LNCaP clone FGC (cell line): ENCODE results near the gene TMEM38A.

Experiments
- DNase-seq: peaks from one replicate; pipeline ENCODE4 v3.0.0-alpha.2; 2011; ENCODE audit warnings: low read depth
- H3K4me3 ChIP-seq: 2 replicates; pipeline ENCODE4 v1.5.1; 2011; ENCODE audit warnings: mild to moderate bottlenecking, low read depth, low read length, control low read depth
- TF ChIP-seq, protein P1 (sequence below): IDR thresholded peaks from 2 replicates; pipeline ENCODE4 v1.5.1; 2012; ENCODE audit warnings: mild to moderate bottlenecking; ENCODE audit not compliant: control insufficient read depth, insufficient read depth; ENCODE audit errors: extremely low read depth

The TMEM38A gene

DNA sequence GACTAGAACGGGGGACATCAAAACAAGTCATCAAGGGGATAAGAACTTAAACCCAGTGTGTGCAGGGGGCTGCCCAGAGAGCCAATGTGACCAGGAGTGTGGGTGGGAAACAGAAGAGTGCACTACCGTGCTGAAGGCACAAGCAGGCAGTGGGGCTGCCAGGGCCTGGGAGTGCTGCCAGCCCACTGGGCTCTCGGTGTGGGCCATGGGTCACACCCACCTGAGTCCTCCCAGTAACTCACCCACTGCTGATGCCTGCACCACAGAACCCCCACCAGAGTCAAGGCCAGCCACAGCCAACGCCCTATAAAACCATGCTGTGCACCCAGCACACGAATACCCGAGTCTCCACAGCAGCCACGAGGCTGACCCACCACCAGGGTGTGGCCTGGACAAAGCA lies 41.5 kb upstream of the TMEM38A start:
- TF ChIP-seq, protein P1, sequence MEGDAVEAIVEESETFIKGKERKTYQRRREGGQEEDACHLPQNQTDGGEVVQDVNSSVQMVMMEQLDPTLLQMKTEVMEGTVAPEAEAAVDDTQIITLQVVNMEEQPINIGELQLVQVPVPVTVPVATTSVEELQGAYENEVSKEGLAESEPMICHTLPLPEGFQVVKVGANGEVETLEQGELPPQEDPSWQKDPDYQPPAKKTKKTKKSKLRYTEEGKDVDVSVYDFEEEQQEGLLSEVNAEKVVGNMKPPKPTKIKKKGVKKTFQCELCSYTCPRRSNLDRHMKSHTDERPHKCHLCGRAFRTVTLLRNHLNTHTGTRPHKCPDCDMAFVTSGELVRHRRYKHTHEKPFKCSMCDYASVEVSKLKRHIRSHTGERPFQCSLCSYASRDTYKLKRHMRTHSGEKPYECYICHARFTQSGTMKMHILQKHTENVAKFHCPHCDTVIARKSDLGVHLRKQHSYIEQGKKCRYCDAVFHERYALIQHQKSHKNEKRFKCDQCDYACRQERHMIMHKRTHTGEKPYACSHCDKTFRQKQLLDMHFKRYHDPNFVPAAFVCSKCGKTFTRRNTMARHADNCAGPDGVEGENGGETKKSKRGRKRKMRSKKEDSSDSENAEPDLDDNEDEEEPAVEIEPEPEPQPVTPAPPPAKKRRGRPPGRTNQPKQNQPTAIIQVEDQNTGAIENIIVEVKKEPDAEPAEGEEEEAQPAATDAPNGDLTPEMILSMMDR = no peak
- H3K4me3 ChIP-seq = no peak overlapping the region
- DNase-seq = no peak

DNA sequence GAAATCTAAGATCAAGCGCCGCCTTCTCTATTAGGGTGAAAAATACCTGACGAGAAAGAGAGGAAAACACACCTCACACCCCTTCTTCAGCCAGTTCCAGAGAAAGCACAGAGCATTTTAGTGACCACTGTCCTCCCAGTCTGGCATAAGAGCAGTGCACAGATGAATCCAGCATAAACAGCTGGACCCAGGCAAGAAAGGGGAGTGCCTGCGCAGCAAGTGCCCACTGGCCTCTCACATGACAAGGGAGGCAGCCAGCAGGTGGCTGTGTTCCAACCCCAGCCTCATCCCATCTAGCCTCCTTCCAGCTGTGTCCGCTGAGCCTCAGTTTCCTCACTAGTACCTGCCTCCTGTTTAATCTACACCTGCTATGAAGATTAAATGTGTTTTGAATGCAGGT lies 40.9 kb upstream of the TMEM38A start:
- TF ChIP-seq, protein P1 = no peak
- no peak for DNase-seq
- H3K4me3 ChIP-seq = no peak overlapping the region

GRCh38 chr19:16620584-16620983 lies 40.4 kb upstream of the TMEM38A start:
- TF ChIP-seq, protein P1 = no peak
- no peak for DNase-seq
- no peak overlapping the region for H3K4me3 ChIP-seq

DNA sequence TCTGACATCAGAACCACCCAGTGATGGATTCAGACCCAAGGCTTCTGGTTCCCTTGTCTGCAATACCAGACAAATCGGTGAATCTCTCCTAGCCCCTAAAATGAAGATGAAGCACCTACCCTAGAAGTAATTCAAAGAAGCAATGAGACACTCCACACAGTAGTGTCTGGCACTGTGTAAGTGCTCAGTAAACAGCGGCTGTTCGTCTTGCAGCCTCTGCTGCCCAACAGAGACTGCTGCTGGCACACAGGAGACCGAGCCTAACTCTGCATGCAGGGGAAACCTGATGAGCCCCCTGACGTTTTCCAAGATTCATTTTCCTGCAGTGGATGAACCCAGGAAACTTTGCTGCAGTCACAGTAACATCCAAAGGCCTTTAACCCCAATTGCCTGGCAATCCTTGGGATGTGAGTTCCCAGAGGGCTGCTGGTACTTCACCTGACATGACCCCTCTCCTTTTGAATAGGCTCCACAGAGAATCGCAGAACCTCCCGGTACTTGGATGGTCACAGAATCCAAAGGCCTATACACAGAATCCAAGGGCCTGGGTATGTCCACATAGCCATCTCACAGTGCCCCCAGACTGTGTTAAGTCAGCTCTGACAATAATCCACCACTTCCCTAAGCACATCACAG lies 39.7 kb upstream of the TMEM38A start:
- no peak for DNase-seq
- no peak overlapping the region for H3K4me3 ChIP-seq
- TF ChIP-seq, protein P1 = no peak

DNA sequence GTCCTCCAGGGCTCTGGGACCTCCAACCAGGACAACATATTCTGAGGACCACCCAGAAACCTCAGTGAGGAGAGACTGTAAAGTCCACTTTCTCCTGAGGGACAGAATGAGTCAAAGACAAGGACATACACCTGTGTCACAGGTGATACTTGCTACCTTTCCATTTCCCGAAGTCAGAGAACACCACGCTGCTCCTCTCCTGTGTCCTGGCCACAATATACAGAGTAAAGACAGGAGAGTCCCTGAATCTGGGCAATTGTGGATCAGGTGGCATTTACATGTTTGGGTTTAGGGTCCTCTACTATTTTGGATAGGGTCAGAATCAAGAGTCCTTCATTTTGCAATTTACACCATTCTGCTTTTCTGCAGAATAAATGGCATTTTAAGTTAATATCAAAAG lies 37.9 kb upstream of the TMEM38A start:
- DNase-seq = no peak
- TF ChIP-seq, protein P1 = no peak
- H3K4me3 ChIP-seq = no peak overlapping the region

DNA sequence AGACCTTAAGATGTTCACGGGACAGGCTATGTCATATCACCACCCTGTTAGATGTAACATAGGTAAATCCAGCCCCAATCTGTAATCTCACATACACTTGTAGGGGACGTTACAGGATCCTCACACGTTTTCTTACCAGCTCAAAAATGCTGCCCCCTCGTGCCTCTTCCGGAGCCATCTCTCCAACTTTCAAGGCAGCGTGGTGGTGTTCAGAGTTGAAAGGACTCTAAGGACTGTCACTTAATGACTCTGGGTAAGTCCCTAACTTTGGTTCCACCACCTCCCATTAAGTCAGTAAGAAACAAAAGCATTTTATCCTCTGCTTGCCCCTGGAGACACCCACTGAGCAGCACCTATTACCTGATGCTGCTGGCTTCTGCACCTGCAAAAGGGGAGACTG lies 37.4 kb upstream of the TMEM38A start:
- H3K4me3 ChIP-seq = no peak overlapping the region
- TF ChIP-seq, protein P1 = no peak
- no peak for DNase-seq

DNA sequence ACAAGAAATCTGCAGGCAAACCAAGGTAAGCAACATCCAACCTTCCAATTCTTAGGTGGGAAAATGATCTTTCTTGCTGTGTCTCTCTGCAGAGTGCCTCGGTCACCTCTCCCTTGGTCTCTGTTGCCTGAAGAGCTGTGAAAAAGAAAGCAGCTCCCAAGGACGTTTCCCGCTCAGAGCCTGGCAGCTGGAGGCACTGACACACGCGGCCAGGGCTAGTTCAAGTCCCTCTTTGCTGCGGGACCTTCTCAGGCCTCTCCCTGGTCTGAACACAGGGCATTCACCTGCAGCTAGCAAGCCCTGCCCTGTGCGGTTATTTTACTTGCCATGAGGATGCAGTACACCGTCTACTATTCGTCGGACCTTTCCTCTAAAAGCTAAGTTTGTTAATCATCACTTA lies 36.7 kb upstream of the TMEM38A start:
- no peak for DNase-seq
- TF ChIP-seq, protein P1 = no peak
- H3K4me3 ChIP-seq = no peak overlapping the region
